GM23338 (cell line): ENCODE results near the gene TMPRSS3. TPM values are rescaled to one million over a fixed set of nuclear protein-coding genes. Genes with fewer than 3 reads are reported as not detected.

Experiments
- ATAC-seq: fragments of 200-7000 bp; cut with Tn5 transposase; 3 replicates; pipeline ENCODE4 v1.9.1; 2020
- DNase-seq: peaks from one replicate; pipeline ENCODE4 v3.0.0-alpha.2; 2015; ENCODE audit warnings: low spot score
- H2AFZ ChIP-seq: fragments of 200-600 bp; sonication (generic); 2 replicates; pipeline ENCODE4 v1.8.0; 2016; ENCODE audit warnings: antibody characterized with exemption, mild to moderate bottlenecking, moderate library complexity
- H3F3A ChIP-seq: fragments of 200-600 bp; sonication (generic); replicated peaks from 2 replicates; pipeline ENCODE4 v1.8.0; 2017; ENCODE audit warnings: antibody characterized with exemption, mixed run types, low read depth
- H3K27ac ChIP-seq: fragments of 200-600 bp; sonication (generic); 2 replicates; pipeline ENCODE4 v1.6.1; 2016; ENCODE audit warnings: low read depth
- H3K27me3 ChIP-seq: fragments of 200-600 bp; sonication (generic); 2 replicates; pipeline ENCODE4 v1.8.0; 2016; ENCODE audit warnings: mild to moderate bottlenecking, mixed run types, moderate library complexity; ENCODE audit not compliant: insufficient read depth
- H3K36me3 ChIP-seq: fragments of 200-600 bp; sonication (generic); 2 replicates; pipeline ENCODE4 v1.8.0; 2016; ENCODE audit warnings: mild to moderate bottlenecking; ENCODE audit not compliant: insufficient read depth
- H3K4me1 ChIP-seq: fragments of 200-600 bp; sonication (generic); 2 replicates; pipeline ENCODE4 v1.8.0; 2016; ENCODE audit warnings: mild to moderate bottlenecking, moderate library complexity; ENCODE audit not compliant: insufficient read depth
- H3K4me2 ChIP-seq: fragments of 200-600 bp; sonication (generic); 2 replicates; pipeline ENCODE4 v1.7.1; 2017; ENCODE audit warnings: mixed run types
- H3K4me3 ChIP-seq: fragments of 200-600 bp; sonication (generic); 2 replicates; pipeline ENCODE4 v1.6.1; 2016; ENCODE audit warnings: mixed run types
- H3K79me2 ChIP-seq: fragments of 200-600 bp; sonication (generic); replicated peaks from 2 replicates; pipeline ENCODE4 v1.8.0; 2017; ENCODE audit warnings: mild to moderate bottlenecking; ENCODE audit not compliant: insufficient read depth
- H3K9me2 ChIP-seq: fragments of 200-600 bp; sonication (generic); 2 replicates; pipeline ENCODE4 v1.8.0; 2017; ENCODE audit not compliant: insufficient read depth
- H4K20me1 ChIP-seq: fragments of 200-600 bp; sonication (generic); replicated peaks from 2 replicates; pipeline ENCODE4 v1.8.0; 2017; ENCODE audit warnings: mild to moderate bottlenecking; ENCODE audit not compliant: insufficient read depth
- H3K27ac Mint-ChIP-seq: 2 replicates; pipeline ENCODE4 v1.8.0; 2020; ENCODE audit warnings: inconsistent platforms, mild to moderate bottlenecking, moderate library complexity, mixed read lengths
- H3K27me3 Mint-ChIP-seq: 3 replicates; pipeline ENCODE4 v1.8.0; 2022; ENCODE audit warnings: low read depth, mild to moderate bottlenecking, moderate library complexity, mixed read lengths, inconsistent platforms; ENCODE audit not compliant: insufficient read depth, poor library complexity
- H3K36me3 Mint-ChIP-seq: 3 replicates; pipeline ENCODE4 v1.8.0; 2021; ENCODE audit warnings: low read depth, mild to moderate bottlenecking, inconsistent platforms, moderate library complexity, mixed read lengths
- H3K4me1 Mint-ChIP-seq: 3 replicates; pipeline ENCODE4 v1.8.0; 2020; ENCODE audit warnings: mild to moderate bottlenecking, inconsistent platforms, mixed read lengths
- H3K4me3 Mint-ChIP-seq: 3 replicates; pipeline ENCODE4 v1.8.0; 2021; ENCODE audit warnings: moderate library complexity, mild to moderate bottlenecking, inconsistent platforms, mixed read lengths
- H3K9me3 Mint-ChIP-seq: 3 replicates; pipeline ENCODE4 v1.8.0; 2020; ENCODE audit warnings: moderate library complexity, mild to moderate bottlenecking, inconsistent platforms, mixed read lengths
- EZH2phosphoT487 ChIP-seq: fragments of 200-600 bp; sonication (generic); IDR thresholded peaks from one replicate; pipeline ENCODE4 v1.8.1; 2018; ENCODE audit warnings: antibody characterized with exemption; ENCODE audit not compliant: unreplicated experiment
- NANOG ChIP-seq: IDR thresholded peaks from 2 replicates; pipeline ENCODE4 v1.6.1; 2016; ENCODE audit warnings: antibody characterized with exemption, borderline replicate concordance
- POLR2AphosphoS5 ChIP-seq: IDR thresholded peaks from 2 replicates; pipeline ENCODE4 v1.6.1; 2016; ENCODE audit warnings: antibody characterized with exemption, low read depth
- STAT1 ChIP-seq: IDR thresholded peaks from one replicate; pipeline ENCODE4 v1.6.1; 2016; ENCODE audit warnings: antibody characterized with exemption; ENCODE audit not compliant: unreplicated experiment
- ZNF114 ChIP-seq: fragments of 250-450 bp; sonication (Bioruptor Pico); IDR thresholded peaks from 2 replicates; pipeline ENCODE4 v1.5.0; 2020; ENCODE audit warnings: mild to moderate bottlenecking, moderate library complexity
- ZNF331 ChIP-seq: fragments of 250-450 bp; sonication (Bioruptor Pico); IDR thresholded peaks from 2 replicates; pipeline ENCODE4 v1.5.0; 2020; ENCODE audit warnings: low read depth, mild to moderate bottlenecking, moderate library complexity
- polyA plus RNA-seq: library from polyadenylated mRNA; unstranded; fragments of >200 nt; fragmentation: Nextera tagmentation; extraction: Ambion mirVana; gene quantifications from 2 replicates; pipeline ENCODE4 v1.2.1, GENCODE V29; 2016
- total RNA-seq: library from RNA; depleted of rRNA; stranded (reverse); fragments of >200 nt; shearing (Covaris generic); gene quantifications from 2 replicates; pipeline ENCODE4 v1.2.3, GENCODE V29; 2014
- TF ChIP-seq, protein P1 (sequence below): IDR thresholded peaks from 2 replicates; pipeline ENCODE4 v1.6.1; 2016; ENCODE audit warnings: antibody characterized with exemption
- TF ChIP-seq, protein P2 (sequence below): IDR thresholded peaks from one replicate; pipeline ENCODE4 v1.6.1; 2018; ENCODE audit warnings: antibody characterized with exemption; ENCODE audit not compliant: unreplicated experiment

Gene TMPRSS3
- total and polyA plus RNA-seq, 2 experiments from 2014 or later = 0.17 TPM; not detected in 1

DNA sequence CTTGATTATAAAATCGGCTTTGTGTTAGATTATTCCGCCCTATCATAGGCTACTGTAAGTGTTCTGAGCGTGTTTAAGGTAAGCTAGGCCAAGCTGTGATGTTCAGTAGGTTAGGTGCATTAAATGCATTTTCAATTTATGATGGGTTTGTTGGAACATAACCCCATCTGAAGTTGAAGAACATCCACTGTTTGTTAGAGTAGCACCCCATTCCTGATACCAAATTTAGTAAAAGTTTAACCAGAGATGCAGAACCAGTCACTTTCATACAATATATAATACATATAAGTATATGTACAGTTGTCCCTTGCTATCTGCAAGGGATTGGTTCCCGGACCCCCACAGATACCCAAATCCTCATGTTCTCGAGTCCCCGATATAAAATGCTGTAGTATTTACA, 24.0 kb upstream of the TMPRSS3 start:
- ATAC-seq (no peak), DNase-seq (no peak)
- Mint-ChIP-seq H3K9me3 (peaks cover 6% of the 10 kb centered on the region; the same call in 1 of the 3 replicates), H3K27ac (no peak overlapping the region), H3K4me1 (peaks cover 5% of the 10 kb centered on the region), H3K27me3 (peaks cover 7% of the 10 kb centered on the region), H3K4me3 (no peak overlapping the region), H3K36me3 (no peaks in the 10 kb centered on the region)
- H3K4me1 ChIP-seq = no peaks in the 10 kb centered on the region
- H3K4me2 ChIP-seq = no peak overlapping the region
- H4K20me1 ChIP-seq = no peaks in the 10 kb centered on the region
- H3F3A ChIP-seq = no peaks in the 10 kb centered on the region
- no peaks in the 10 kb centered on the region for H3K27me3 ChIP-seq
- H3K9me2 ChIP-seq = no peaks in the 10 kb centered on the region
- no peak overlapping the region for H2AFZ ChIP-seq
- no peaks in the 10 kb centered on the region for H3K79me2 ChIP-seq
- H3K27ac ChIP-seq = no peak overlapping the region
- H3K36me3 ChIP-seq = no peaks in the 10 kb centered on the region
- TF ChIP-seq, protein P1, sequence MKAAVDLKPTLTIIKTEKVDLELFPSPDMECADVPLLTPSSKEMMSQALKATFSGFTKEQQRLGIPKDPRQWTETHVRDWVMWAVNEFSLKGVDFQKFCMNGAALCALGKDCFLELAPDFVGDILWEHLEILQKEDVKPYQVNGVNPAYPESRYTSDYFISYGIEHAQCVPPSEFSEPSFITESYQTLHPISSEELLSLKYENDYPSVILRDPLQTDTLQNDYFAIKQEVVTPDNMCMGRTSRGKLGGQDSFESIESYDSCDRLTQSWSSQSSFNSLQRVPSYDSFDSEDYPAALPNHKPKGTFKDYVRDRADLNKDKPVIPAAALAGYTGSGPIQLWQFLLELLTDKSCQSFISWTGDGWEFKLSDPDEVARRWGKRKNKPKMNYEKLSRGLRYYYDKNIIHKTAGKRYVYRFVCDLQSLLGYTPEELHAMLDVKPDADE = no peak
- TF ChIP-seq STAT1 (no peak), EZH2phosphoT487 (no peak), NANOG (no peak), ZNF114 (CRISPR knock-in tag) (no peak)
- no peak overlapping the region for H3K4me3 ChIP-seq

DNA sequence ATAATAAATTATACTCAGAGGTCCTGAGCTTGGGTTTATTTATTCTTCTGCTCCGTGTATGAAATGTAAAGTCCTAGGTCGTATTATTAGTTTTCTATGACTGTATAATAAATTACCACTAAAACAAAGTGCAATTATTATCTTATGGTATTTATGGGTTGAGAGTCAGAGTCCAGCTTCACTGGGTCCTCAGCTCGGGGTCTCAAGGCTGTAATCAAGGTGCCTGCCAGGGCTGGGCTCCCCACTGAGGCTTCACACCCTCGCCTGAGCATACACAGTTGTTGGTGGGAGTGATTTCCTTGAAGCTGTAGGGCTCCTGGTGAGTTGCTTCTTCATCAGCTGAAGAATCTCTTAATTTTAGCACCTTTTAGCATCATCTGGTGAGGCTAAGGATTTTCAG, 23.0 kb upstream of the TMPRSS3 start:
- H3K9me3 Mint-ChIP-seq = peaks cover 6% of the 10 kb centered on the region; the same call in 1 of the 3 replicates
- H3K27ac ChIP-seq = no peak overlapping the region
- H3K4me1 ChIP-seq = no peaks in the 10 kb centered on the region
- no peaks in the 10 kb centered on the region for H3K36me3 ChIP-seq
- H3K36me3 Mint-ChIP-seq = no peaks in the 10 kb centered on the region
- no peak overlapping the region for H3K4me3 ChIP-seq
- H4K20me1 ChIP-seq = no peaks in the 10 kb centered on the region
- H3K9me2 ChIP-seq = no peaks in the 10 kb centered on the region
- no peak overlapping the region for H3K4me2 ChIP-seq
- no peak for DNase-seq
- no peak overlapping the region for H3K27ac Mint-ChIP-seq
- no peaks in the 10 kb centered on the region for H3K27me3 ChIP-seq
- no peak overlapping the region for H3K4me3 Mint-ChIP-seq
- peaks cover 7% of the 10 kb centered on the region for H3K27me3 Mint-ChIP-seq
- H3K4me1 Mint-ChIP-seq = peaks cover 7% of the 10 kb centered on the region
- no peaks in the 10 kb centered on the region for H3F3A ChIP-seq
- H3K79me2 ChIP-seq = no peaks in the 10 kb centered on the region
- TF ChIP-seq, protein P2, sequence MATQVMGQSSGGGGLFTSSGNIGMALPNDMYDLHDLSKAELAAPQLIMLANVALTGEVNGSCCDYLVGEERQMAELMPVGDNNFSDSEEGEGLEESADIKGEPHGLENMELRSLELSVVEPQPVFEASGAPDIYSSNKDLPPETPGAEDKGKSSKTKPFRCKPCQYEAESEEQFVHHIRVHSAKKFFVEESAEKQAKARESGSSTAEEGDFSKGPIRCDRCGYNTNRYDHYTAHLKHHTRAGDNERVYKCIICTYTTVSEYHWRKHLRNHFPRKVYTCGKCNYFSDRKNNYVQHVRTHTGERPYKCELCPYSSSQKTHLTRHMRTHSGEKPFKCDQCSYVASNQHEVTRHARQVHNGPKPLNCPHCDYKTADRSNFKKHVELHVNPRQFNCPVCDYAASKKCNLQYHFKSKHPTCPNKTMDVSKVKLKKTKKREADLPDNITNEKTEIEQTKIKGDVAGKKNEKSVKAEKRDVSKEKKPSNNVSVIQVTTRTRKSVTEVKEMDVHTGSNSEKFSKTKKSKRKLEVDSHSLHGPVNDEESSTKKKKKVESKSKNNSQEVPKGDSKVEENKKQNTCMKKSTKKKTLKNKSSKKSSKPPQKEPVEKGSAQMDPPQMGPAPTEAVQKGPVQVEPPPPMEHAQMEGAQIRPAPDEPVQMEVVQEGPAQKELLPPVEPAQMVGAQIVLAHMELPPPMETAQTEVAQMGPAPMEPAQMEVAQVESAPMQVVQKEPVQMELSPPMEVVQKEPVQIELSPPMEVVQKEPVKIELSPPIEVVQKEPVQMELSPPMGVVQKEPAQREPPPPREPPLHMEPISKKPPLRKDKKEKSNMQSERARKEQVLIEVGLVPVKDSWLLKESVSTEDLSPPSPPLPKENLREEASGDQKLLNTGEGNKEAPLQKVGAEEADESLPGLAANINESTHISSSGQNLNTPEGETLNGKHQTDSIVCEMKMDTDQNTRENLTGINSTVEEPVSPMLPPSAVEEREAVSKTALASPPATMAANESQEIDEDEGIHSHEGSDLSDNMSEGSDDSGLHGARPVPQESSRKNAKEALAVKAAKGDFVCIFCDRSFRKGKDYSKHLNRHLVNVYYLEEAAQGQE = no peak
- ATAC-seq = no peak
- H2AFZ ChIP-seq = no peak overlapping the region

DNA sequence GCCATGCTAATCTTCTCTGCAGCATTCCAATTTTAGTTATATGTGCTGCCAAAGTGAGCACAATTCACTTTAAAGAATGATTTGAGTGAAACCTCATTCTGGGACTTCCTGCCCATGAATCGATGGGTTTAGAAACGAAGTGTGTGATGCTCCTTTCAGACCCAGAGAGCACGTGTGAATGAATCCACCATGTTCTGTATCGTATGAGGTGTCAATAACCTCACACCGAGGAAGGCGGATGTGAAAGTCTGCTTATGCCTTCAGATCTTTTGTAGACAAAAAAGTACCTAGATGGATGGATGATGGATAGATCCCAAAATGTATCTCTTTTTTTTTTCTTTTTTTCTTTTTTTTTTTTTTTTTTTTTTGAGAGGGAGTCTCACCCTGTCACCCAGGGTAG, 21.7 kb upstream of the TMPRSS3 start:
- Histone ChIP-seq H3K27ac (no peak overlapping the region), H3F3A (no peaks in the 10 kb centered on the region), H3K4me2 (no peak overlapping the region), H3K4me3 (no peak overlapping the region), H3K79me2 (no peaks in the 10 kb centered on the region), H3K36me3 (no peaks in the 10 kb centered on the region), H4K20me1 (no peaks in the 10 kb centered on the region), H3K27me3 (no peaks in the 10 kb centered on the region), H2AFZ (no peak overlapping the region), H3K9me2 (no peaks in the 10 kb centered on the region), H3K4me1 (no peaks in the 10 kb centered on the region)
- Mint-ChIP-seq H3K9me3 (peaks cover 6% of the 10 kb centered on the region; the same call in 1 of the 3 replicates), H3K27me3 (peaks cover 7% of the 10 kb centered on the region), H3K4me3 (no peak overlapping the region), H3K27ac (no peak overlapping the region), H3K36me3 (no peaks in the 10 kb centered on the region), H3K4me1 (peaks cover 7% of the 10 kb centered on the region)
- no peak for ATAC-seq
- DNase-seq = no peak
- TF ChIP-seq NANOG (no peak), POLR2AphosphoS5 (no peak), ZNF331 (CRISPR knock-in tag) (no peak), STAT1 (no peak), EZH2phosphoT487 (no peak)
- TF ChIP-seq, protein P2 = no peak
- TF ChIP-seq, protein P1 = no peak
